ENCODE data around the gene DNMT3A. TPM values are rescaled to one million over a fixed set of nuclear protein-coding genes. Genes with fewer than 3 reads are reported as not detected.
"Not testable (repeated sequence)": the region's sequence is repeated elsewhere in the genome, so short reads cannot be mapped to it uniquely, and the experiment has no call there.

Gene DNMT3A
- total RNA-seq, 4 donors from 2014 or later: 11.3 to 29.5 (median 16.9) TPM

- Histone ChIP-seq H3K9me3 (no peaks in the 10 kb centered on the region), H3K36me3 (no peaks in the 10 kb centered on the region), H3K4me3 (peak overlapping the region; percentile 60 to 72 (median 66)), H3K27me3 (no peaks in the 10 kb centered on the region), H3K4me1 (peaks cover 0 to 15% (median 9%) of the 10 kb centered on the region in 4 donors), H3K27ac (replicated peaks in 1 of 4) (peak overlapping the region; percentile 72 to 86 (median 80))
- no peak for DNase-seq (ENCODE audit: extremely low spot score)
- intact Hi-C loops (cut with DNase I): no loop called here
- 10% methylated on average over 24 of the region's 71 CpGs for WGBS
- TF ChIP-seq CTCF (IDR thresholded peaks at IDR 0.05) (peak in 1 of 3 experiments; percentile 27), POLR2A (IDR thresholded peaks at IDR 0.05; ENCODE audit: low read depth) (no peak), POLR2AphosphoS5 (IDR thresholded peaks at IDR 0.05) (peak in 1 of 2 donors; percentile 21)
Observed at GRCh38 chr2:25215948-25216679, 125.6 kb downstream of the DNMT3A start.

- Histone ChIP-seq H3K27ac (replicated peaks in 1 of 4) (peak overlapping the region; percentile 72 to 86 (median 80)), H3K4me3 (peak overlapping the region in 1 of 4 donors; percentile 67), H3K27me3 (no peaks in the 10 kb centered on the region), H3K4me1 (peaks cover 0 to 15% (median 9%) of the 10 kb centered on the region in 4 donors), H3K9me3 (no peaks in the 10 kb centered on the region), H3K36me3 (no peaks in the 10 kb centered on the region)
- DNase-seq (ENCODE audit: extremely low spot score): no peak
- intact Hi-C loops (cut with DNase I): no loop called here
- 74% methylated on average over 5 of the region's 5 CpGs for WGBS
- no peak for TF ChIP-seq CTCF (IDR thresholded peaks at IDR 0.05)
- TF ChIP-seq POLR2AphosphoS5 (IDR thresholded peaks at IDR 0.05): no peak
- no peak for TF ChIP-seq POLR2A (IDR thresholded peaks at IDR 0.05; ENCODE audit: low read depth)
Observed at GRCh38 chr2:25215232-25215631, 126.5 kb downstream of the DNMT3A start.

GRCh38 chr2:25213229-25213628, 128.5 kb downstream of the DNMT3A start:
- H3K27ac ChIP-seq (replicated peaks in 1 of 4): no peak overlapping the region
- peaks cover 0 to 15% (median 9%) of the 10 kb centered on the region in 4 donors for H3K4me1 ChIP-seq
- no peaks in the 10 kb centered on the region for H3K9me3 ChIP-seq
- no peak for DNase-seq (ENCODE audit: extremely low spot score)
- no peaks in the 10 kb centered on the region for H3K27me3 ChIP-seq
- no peaks in the 10 kb centered on the region for H3K36me3 ChIP-seq
- WGBS: 52% methylated on average over 8 of the region's 8 CpGs
- TF ChIP-seq CTCF (IDR thresholded peaks at IDR 0.05): no peak
- no peak for TF ChIP-seq EP300 (IDR thresholded peaks at IDR 0.05)
- no peak for TF ChIP-seq POLR2AphosphoS5 (IDR thresholded peaks at IDR 0.05)
- no peak for TF ChIP-seq POLR2A (IDR thresholded peaks at IDR 0.05; ENCODE audit: low read depth)
- intact Hi-C loops (cut with DNase I): no loop called here
- no peak overlapping the region for H3K4me3 ChIP-seq

- H3K27me3 ChIP-seq; H3K9me3 ChIP-seq; H3K36me3 ChIP-seq; H3K4me3 ChIP-seq; intact Hi-C loops (cut with DNase I); H3K27ac ChIP-seq (replicated peaks in 1 of 4); DNase-seq (ENCODE audit: extremely low spot score); H3K4me1 ChIP-seq: not testable (repeated sequence)
- 96% methylated on average over 6 of the region's 6 CpGs for WGBS
Observed at GRCh38 chr2:25210923-25211322, 130.8 kb downstream of the DNMT3A start.

- 78% methylated on average over 5 of the region's 5 CpGs for WGBS
- intact Hi-C loops (cut with DNase I): no loop called here
Observed at GRCh38 chr2:25207078-25207545, 134.6 kb downstream of the DNMT3A start.

More at GRCh38 chr2:25207078-25207545, 134.6 kb downstream of the DNMT3A start:
- no peak for DNase-seq (ENCODE audit: extremely low spot score)
- no peaks in the 10 kb centered on the region for H3K9me3 ChIP-seq
- H3K4me3 ChIP-seq: no peak overlapping the region
- peaks cover 0 to 6% (median 3%) of the 10 kb centered on the region in 4 donors for H3K4me1 ChIP-seq
- H3K27ac ChIP-seq (replicated peaks in 1 of 4): no peak overlapping the region
- H3K36me3 ChIP-seq: no peaks in the 10 kb centered on the region
- no peak for TF ChIP-seq CTCF (IDR thresholded peaks at IDR 0.05)
- no peak for TF ChIP-seq EP300 (IDR thresholded peaks at IDR 0.05)
- TF ChIP-seq POLR2AphosphoS5 (IDR thresholded peaks at IDR 0.05): no peak
- no peak for TF ChIP-seq POLR2A (IDR thresholded peaks at IDR 0.05; ENCODE audit: low read depth)
- H3K27me3 ChIP-seq: peaks cover 0 to 7% (median 0%) of the 10 kb centered on the region in 4 donors
